OCI-LY7 (cell line): ENCODE results near the gene NAA16. TPM values are rescaled to one million over a fixed set of nuclear protein-coding genes. Genes with fewer than 3 reads are reported as not detected.
A peak's percentile ranks its signal among the peaks of the same experiment; 100 is the strongest.

Source experiments
- BruUV-seq: library from RNA; stranded (reverse); fragments of 400-500 nt; replicated peaks from 2 replicates; lab custom pipeline; 2021; lab: Mats Ljungman, UMichigan
- CTCF ChIA-PET: fragments of 300-600 bp; sonication (Branson Sonifier 250); formaldehyde crosslinking; loops from one replicate; lab custom pipeline; 2022; ENCODE audit warnings: antibody characterized with exemption; ENCODE audit not compliant: unreplicated experiment; lab: Charles Lee
- POLR2A ChIA-PET: fragments of 300-600 bp; sonication (Branson Sonifier 250); formaldehyde crosslinking; loops from one replicate; lab custom pipeline; 2022; ENCODE audit warnings: antibody characterized with exemption; lab: Charles Lee
- DNase-seq: peaks from one replicate; pipeline ENCODE4 v3.0.0-alpha.2; 2015; ENCODE audit warnings: low spot score
- H2AFZ ChIP-seq: fragments of 200-600 bp; sonication (generic), shearing (Covaris generic); 2 replicates; pipeline ENCODE4 v1.6.1; 2014; ENCODE audit warnings: mild to moderate bottlenecking, antibody characterized with exemption, low read length, moderate library complexity
- H3K27ac ChIP-seq: fragments of 200-600 bp; sonication (generic); 2 replicates; pipeline ENCODE4 v1.5.1; 2014; ENCODE audit warnings: mixed run types, low read depth, mild to moderate bottlenecking, moderate library complexity, low read length, inconsistent platforms; ENCODE audit not compliant: poor library complexity, severe bottlenecking
- H3K36me3 ChIP-seq: fragments of 200-600 bp; sonication (generic); 2 replicates; pipeline ENCODE4 v1.6.1; 2014; ENCODE audit warnings: mild to moderate bottlenecking, antibody characterized with exemption, low read length, moderate library complexity, mixed read lengths; ENCODE audit not compliant: insufficient read depth
- H3K4me1 ChIP-seq: fragments of 200-600 bp; sonication (generic); 2 replicates; pipeline ENCODE4 v1.5.1; 2014; ENCODE audit warnings: mild to moderate bottlenecking, low read length; ENCODE audit not compliant: insufficient read depth, poor library complexity, severe bottlenecking
- H3K4me2 ChIP-seq: fragments of 200-600 bp; sonication (generic); 2 replicates; pipeline ENCODE4 v1.6.1; 2014; ENCODE audit warnings: mild to moderate bottlenecking, low read length
- H3K4me3 ChIP-seq: fragments of 200-600 bp; sonication (generic); 2 replicates; pipeline ENCODE4 v1.5.1; 2014; ENCODE audit warnings: mild to moderate bottlenecking, low read depth, low read length; ENCODE audit not compliant: poor library complexity, severe bottlenecking
- H3K79me2 ChIP-seq: fragments of 200-600 bp; sonication (generic); 2 replicates; pipeline ENCODE4 v1.6.1; 2016; ENCODE audit warnings: low read depth, mild to moderate bottlenecking, low read length, moderate library complexity, mixed read lengths; ENCODE audit not compliant: insufficient read depth
- H3K9me2 ChIP-seq: fragments of 200-600 bp; sonication (generic); 2 replicates; pipeline ENCODE4 v1.6.1; 2016; ENCODE audit warnings: mild to moderate bottlenecking, low read length, mixed read lengths; ENCODE audit not compliant: insufficient read depth
- H3K9me3 ChIP-seq: fragments of 200-600 bp; sonication (generic); 2 replicates; pipeline ENCODE4 v1.6.1; 2014; ENCODE audit warnings: mild to moderate bottlenecking, mixed run types, low read length, mixed read lengths
- H4K20me1 ChIP-seq: fragments of 200-600 bp; sonication (generic); 2 replicates; pipeline ENCODE4 v1.6.1; 2014; ENCODE audit warnings: mild to moderate bottlenecking, antibody characterized with exemption, low read length, moderate library complexity, mixed read lengths; ENCODE audit not compliant: insufficient read depth
- EZH2phosphoT487 ChIP-seq: fragments of 200-600 bp; sonication (generic); IDR thresholded peaks from 2 replicates; pipeline ENCODE4 v1.6.1; 2018; ENCODE audit warnings: low read depth, borderline replicate concordance, mild to moderate bottlenecking, mixed run types, antibody characterized with exemption, low read length, moderate library complexity, mixed read lengths
- intact Hi-C: fragments of 100-400 bp; cut with micrococcal nuclease; formaldehyde crosslinking; loops from one replicate; pipeline ENCODE4 v1.10.0; 2022; ENCODE audit not compliant: unreplicated experiment
- total RNA-seq, 2 experiments: library from RNA; depleted of rRNA in 1 of 2; stranded (reverse); fragments of >200 nt in 1 of 2; shearing (Covaris generic) in 1 of 2; gene quantifications; 2 replicates each; pipeline ENCODE4 v1.2.3, GENCODE V29; 2014 to 2022
- TF ChIP-seq, protein P1 (sequence below): fragments of 200-600 bp; sonication (generic); conservative IDR thresholded peaks from 2 replicates; pipeline ENCODE4 v1.5.1; 2014; ENCODE audit warnings: mild to moderate bottlenecking, antibody characterized with exemption, low read length, moderate library complexity, mixed read lengths

NAA16 gene
- total RNA-seq, 2 experiments from 2014 or later, result 22.4 to 45.9 TPM

DNA sequence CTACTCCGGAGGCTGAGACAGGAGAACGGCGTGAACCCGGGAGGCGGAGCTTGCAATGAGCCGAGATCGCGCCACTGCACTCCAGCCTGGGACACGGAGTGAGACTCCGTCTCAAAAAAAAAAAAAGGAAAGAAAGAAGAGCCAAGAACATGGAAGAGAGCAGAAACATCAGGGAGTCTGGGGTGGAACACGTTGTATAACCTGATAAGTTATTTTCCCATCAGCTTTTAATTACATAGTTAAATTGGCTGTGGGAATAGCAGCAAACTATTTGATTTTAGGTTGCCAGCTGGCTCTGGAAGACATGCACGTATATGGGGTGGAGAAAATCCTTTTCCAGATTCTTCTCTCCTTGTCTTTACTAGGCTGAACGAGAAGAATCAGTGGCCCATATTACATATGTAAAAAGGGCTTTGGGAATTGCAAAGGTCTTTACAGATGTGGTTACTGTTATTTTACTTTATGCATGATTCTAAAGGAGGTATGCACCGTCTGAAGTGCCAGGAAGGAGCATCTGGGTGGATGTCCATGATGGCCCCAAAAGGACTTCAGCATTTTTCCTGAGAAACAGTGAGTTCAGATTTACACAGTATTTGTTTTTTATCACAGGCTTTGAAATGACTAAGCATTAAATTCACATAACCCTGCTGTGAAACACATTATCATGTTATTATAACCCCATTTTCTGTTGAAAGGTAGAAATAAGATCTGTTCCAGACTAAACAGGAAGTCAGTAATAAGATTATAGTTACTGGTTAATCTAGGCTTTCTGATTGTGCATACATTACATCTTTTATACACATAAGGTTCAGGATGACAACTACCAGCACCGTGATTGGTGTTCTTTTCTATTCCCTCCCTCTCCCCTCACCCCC is 4.6 kb upstream of the NAA16 start:
- no peak for DNase-seq
- Histone ChIP-seq H2AFZ (no peak overlapping the region), H3K79me2 (peaks cover 4% of the 10 kb centered on the region; the same call in 1 of the 2 replicates), H3K36me3 (no peaks in the 10 kb centered on the region), H3K4me3 (no peak overlapping the region), H3K27ac (no peak overlapping the region), H4K20me1 (no peaks in the 10 kb centered on the region), H3K9me3 (no peaks in the 10 kb centered on the region), H3K4me2 (no peak overlapping the region), H3K9me2 (no peaks in the 10 kb centered on the region), H3K4me1 (peaks cover 7% of the 10 kb centered on the region)
- POLR2A ChIA-PET, result interaction anchor here (0.7 kb wide), 1 partner anchor 26 kb away, joined by 3 read pairs; no protein-coding TSS in a partner anchor
- intact Hi-C loops, result no loop called here
- CTCF ChIA-PET, result no interaction called here
- TF ChIP-seq EZH2phosphoT487, result no peak
- TF ChIP-seq, protein P1, sequence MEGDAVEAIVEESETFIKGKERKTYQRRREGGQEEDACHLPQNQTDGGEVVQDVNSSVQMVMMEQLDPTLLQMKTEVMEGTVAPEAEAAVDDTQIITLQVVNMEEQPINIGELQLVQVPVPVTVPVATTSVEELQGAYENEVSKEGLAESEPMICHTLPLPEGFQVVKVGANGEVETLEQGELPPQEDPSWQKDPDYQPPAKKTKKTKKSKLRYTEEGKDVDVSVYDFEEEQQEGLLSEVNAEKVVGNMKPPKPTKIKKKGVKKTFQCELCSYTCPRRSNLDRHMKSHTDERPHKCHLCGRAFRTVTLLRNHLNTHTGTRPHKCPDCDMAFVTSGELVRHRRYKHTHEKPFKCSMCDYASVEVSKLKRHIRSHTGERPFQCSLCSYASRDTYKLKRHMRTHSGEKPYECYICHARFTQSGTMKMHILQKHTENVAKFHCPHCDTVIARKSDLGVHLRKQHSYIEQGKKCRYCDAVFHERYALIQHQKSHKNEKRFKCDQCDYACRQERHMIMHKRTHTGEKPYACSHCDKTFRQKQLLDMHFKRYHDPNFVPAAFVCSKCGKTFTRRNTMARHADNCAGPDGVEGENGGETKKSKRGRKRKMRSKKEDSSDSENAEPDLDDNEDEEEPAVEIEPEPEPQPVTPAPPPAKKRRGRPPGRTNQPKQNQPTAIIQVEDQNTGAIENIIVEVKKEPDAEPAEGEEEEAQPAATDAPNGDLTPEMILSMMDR, result no peak
- BruUV-seq, result no TSS peak

DNA sequence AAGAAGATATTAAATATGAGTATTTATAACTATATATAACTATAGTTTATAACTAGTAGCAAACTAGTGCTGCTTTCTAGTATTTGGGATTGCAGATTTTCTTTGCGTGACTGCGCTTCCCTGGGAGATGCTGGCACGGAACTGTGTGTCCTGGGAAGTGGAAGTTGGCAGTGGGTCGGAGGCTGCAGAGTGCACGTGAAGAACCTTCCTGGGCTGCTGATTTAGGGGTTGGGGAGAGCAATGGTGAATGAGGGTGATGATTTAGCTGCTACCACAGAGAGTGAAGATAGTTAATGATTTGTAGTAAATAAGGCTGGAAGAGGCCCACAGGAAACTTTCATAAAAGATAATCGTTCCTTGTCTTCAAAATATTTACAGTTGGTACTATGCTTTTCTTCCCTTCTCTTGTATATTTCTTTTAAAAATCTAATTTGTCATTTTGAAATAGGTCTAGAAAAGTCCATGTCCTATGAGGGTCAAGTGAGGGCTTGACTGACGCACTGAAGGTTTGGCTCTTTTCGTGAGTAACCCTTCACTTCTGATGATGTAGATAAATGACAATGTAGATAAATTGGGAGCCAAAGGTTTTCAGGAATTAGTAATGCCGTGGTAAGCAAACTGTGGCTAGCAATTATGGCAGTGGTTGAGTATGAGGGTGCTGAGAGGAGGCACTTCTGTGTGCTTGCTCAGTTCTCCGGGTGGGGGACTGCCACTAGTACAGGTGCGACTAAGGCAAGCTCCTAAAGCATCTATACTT is 3.0 kb upstream of the NAA16 start:
- TF ChIP-seq EZH2phosphoT487, result no peak
- TF ChIP-seq, protein P1, result no peak
- peaks cover 6% of the 10 kb centered on the region for H4K20me1 ChIP-seq
- H3K4me3 ChIP-seq, result no peak overlapping the region
- no peaks in the 10 kb centered on the region for H3K36me3 ChIP-seq
- ChIA-PET CTCF (no interaction called here), POLR2A (no interaction called here)
- H3K79me2 ChIP-seq, result peaks cover 19% of the 10 kb centered on the region
- H2AFZ ChIP-seq, result no peak overlapping the region
- no peaks in the 10 kb centered on the region for H3K9me3 ChIP-seq
- no peak overlapping the region for H3K4me2 ChIP-seq
- H3K9me2 ChIP-seq, result no peaks in the 10 kb centered on the region
- H3K27ac ChIP-seq, result no peak overlapping the region
- BruUV-seq, result TSS peak; percentile 33
- H3K4me1 ChIP-seq, result peaks cover 7% of the 10 kb centered on the region
- intact Hi-C loops, result no loop called here
- no peak for DNase-seq
